H54 (cell line): Measurements from ENCODE around the gene CROCC2.
A peak's percentile ranks its signal among the peaks of the same experiment; 100 is the strongest.

Experiments used
- DNase-seq: peaks from one replicate; pipeline ENCODE4 v3.0.0; 2011; ENCODE audit warnings: low spot score, mixed read lengths; ENCODE audit not compliant: insufficient read length
- FAIRE-seq: peaks from 3 replicates; lab custom pipeline; 2011; peaks lifted over from hg19 to GRCh38; lab: Jason Lieb, UNC
- POLR2A ChIP-seq: IDR thresholded peaks from 2 replicates; pipeline ENCODE4 v1.6.1; 2011; ENCODE audit warnings: low read depth, mild to moderate bottlenecking, low read length

The CROCC2 gene

DNA sequence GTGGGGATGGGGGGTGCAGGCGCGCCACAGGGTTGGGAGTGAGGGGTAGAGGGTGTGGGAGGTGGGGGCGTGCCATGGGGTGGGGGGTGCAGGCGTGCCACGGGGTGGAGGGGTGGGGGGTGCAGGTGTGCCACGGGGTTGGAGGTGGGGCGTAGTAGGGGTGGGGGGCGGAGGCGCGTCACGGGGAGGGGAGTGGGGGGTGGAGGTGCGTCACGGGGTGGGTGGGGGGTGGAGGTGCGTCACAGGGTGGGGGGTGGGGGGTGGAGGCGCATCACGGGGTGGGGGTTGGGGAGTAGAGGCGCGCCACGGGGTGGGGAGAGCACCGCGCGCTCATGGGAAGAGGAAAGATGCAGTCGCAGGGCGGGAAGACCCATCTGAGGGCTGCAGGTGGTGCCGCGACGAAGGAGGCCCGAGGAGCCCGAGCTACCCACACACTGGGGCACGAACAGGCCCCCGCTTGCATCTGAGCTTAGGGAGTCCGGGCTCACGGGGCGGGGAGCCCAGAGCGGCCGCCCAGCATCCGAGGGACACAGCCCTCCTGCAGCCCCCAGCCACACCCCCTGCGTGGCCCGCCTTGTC is 129.8 kb downstream of the CROCC2 start:
- FAIRE-seq (no peak), DNase-seq (no peak)
- TF ChIP-seq POLR2A, result no peak

- no peak for FAIRE-seq
- no peak for TF ChIP-seq POLR2A
- DNase-seq, result peak; percentile 75
These were observed 130.3 kb downstream of the CROCC2 start for GRCh38 chr2:241036397-241036963.

DNA sequence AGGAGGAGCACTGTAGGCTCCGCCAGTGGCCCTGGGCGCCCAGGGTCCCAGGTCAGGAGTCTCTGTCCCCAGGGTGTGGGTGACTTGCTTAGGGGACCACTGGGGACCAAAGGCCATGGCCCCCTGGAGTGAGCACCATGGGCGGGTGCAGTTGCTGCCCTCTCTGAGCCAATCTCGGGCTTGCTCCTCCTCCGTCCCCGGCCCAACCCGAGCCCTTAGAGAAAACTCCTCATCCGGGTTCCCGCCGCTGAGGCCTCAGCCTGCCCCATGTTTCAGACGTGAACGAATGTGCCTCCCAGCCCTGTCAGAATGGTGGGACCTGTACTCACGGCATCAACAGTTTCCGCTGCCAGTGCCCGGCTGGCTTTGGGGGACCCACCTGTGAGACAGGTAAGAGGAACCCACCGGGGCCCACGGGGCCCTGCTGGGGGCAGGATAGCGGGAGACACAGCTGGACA is 130.9 kb downstream of the CROCC2 start:
- no peak for TF ChIP-seq POLR2A
- DNase-seq (no peak), FAIRE-seq (no peak)

DNA sequence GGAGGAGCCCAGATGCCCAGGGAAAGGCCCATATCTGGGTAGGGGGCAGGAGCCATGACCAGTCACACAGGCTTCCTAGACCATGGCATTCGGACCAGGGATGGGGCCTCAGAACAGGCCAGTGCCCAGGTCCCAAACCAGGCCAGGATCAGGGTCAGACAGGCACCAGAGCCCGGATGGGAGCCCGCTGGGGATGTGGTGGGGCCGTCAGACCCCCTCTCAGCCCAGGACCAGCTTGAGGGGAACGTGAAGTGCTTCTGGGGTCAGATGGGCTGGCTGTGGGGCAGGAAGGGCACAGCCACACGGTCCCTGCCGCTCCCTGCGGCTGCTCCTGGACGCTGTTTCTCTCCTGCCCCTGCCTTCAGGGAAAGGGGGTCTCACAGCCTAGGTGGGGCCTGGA is 131.4 kb downstream of the CROCC2 start:
- no peak for TF ChIP-seq POLR2A
- no peak for FAIRE-seq
- no peak for DNase-seq

- no peak for TF ChIP-seq POLR2A
- no peak for DNase-seq
- FAIRE-seq, result no peak
These were observed 132.4 kb downstream of the CROCC2 start for GRCh38 chr2:241038374-241039180.

GRCh38 chr2:241039416-241039815 is 133.3 kb downstream of the CROCC2 start:
- TF ChIP-seq POLR2A, result no peak
- FAIRE-seq (no peak), DNase-seq (no peak)

DNA sequence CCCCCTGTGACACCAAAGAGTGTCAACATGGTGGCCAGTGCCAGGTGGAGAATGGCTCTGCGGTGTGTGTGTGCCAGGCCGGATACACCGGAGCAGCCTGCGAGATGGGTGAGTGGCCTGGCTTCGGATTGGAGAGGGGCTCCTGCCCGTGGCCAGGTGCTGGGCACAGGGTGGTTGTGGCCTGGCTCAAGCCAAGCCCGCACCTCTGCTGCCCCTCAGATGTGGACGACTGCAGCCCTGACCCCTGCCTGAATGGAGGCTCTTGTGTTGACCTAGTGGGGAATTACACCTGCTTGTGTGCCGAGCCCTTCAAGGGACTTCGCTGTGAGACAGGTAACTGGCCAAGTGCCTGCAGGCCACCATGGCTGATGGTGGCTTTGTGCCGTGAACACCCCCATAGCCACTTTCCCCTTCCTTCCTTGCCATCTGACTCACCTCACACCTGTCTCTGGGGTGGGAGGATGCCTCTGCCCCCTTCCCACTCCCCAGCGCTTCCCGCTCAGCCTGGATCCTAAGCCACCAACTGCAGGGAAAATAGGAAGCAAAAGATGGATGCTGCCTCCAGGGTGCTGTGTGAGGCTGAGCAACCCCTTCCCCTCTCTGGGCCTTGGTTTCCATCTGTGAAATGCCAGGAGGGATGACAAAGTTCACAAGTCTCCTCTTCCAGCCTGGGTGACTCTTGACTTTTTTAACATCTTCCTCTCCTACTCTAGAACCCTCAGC is 134.1 kb downstream of the CROCC2 start:
- TF ChIP-seq POLR2A, result no peak
- DNase-seq, result no peak
- no peak for FAIRE-seq

DNA sequence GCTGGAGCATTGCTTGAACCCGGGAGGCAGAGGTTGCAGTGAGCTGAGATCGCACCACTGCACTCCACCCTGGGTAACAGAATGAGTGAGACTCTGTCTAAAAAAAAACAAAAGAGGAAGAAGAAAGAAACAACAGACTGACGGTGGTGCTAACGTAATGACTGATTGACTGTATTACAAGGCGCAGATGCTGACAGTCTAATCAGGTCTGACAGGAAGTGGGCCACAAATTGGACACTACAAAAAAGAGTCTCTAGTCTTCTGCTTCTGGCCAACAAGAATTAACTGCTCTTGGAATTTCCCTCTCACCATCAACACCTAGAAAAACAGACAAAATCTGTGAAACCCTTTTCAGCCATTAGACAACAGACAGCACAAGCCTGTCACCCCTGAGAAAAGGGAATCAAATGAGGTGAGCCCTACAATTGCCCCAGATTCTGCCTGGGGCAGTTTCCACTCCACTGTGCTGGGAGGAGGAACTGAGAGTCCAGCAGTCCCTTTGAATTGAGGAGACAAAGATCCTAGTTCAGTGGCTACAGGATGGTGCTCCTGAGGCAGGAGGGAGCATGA is 135.5 kb downstream of the CROCC2 start:
- DNase-seq, result no peak
- FAIRE-seq, result no peak
- TF ChIP-seq POLR2A, result no peak
